Tibial nerve (tissue), 4 donors: ENCODE measurements around the gene TMEM62.
"Not testable (repeated sequence)": the region's sequence is repeated elsewhere in the genome, so short reads cannot be mapped to it uniquely, and the experiment has no call there.

Source experiments
- CTCF ChIP-seq, 5 experiments: fragments of 200-600 bp in 3 of 5; fragments of 450-650 bp in 2 of 5; sonication (generic) in 3 of 5; IDR thresholded peaks; one replicate each; pipeline ENCODE4 v1.5.1; 2016 to 2019; ENCODE audit warnings: antibody characterized with exemption in 5 of 5, mild to moderate bottlenecking in 3 of 5, moderate library complexity in 2 of 5
- EP300 ChIP-seq, 2 donors: sonication (generic); formaldehyde crosslinking; IDR thresholded peaks; one replicate each; pipeline ENCODE4 v1.6.1; 2017; ENCODE audit warnings: antibody characterized with exemption in 2 of 2, mild to moderate bottlenecking in 1 of 2

GRCh38 chr15:43198556-43198955 is 65.2 kb downstream of the TMEM62 start:
- not testable (repeated sequence) for TF ChIP-seq CTCF, EP300 (IDR thresholded peaks at IDR 0.05)
